Measurements from ENCODE around the gene PABPN1. TPM values are rescaled to one million over a fixed set of nuclear protein-coding genes. Genes with fewer than 3 reads are reported as not detected.

PABPN1 gene
- total and polyA plus RNA-seq, 9 of the 15 experiments (the other 6 are each of a cell fraction or from before 2014, with no cell fraction given) = 32.6 to 388 (median 178) TPM

DNA sequence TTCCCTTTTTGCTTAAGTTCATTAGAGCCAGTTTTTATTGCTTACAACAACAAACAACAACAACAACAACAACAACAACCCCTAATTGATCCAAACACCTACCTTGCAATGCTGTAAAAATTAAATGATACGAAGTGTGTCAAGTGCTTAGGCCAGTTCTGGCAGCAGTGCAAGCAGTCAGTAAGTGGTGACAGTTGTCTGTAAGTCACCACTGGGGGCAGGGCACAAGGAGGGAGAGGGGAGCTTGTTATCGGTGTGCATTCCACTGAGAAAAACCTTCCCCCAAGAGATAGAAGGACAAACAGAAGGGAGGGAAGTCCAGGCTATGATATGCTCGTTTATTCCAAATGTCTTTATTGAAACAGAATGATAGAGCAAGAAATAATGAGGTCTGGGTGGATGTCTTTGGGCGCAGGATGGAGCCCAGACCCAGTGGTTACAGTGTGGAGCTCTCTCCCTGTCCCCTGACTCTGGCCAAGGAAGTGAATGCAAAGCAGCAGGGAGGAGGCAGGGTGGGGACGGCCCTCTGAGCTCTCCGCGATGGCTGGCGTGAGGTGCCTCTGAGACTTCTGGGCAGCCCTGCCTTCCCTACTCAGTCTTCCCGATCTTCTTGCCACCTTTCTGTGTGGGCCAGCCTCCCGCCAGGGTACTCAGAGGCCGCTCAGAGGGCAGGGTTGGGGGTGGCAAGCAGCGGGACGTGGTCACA lies 24.9 kb downstream of the PABPN1 start (continued):
- TF ChIP-seq, protein P1, sequence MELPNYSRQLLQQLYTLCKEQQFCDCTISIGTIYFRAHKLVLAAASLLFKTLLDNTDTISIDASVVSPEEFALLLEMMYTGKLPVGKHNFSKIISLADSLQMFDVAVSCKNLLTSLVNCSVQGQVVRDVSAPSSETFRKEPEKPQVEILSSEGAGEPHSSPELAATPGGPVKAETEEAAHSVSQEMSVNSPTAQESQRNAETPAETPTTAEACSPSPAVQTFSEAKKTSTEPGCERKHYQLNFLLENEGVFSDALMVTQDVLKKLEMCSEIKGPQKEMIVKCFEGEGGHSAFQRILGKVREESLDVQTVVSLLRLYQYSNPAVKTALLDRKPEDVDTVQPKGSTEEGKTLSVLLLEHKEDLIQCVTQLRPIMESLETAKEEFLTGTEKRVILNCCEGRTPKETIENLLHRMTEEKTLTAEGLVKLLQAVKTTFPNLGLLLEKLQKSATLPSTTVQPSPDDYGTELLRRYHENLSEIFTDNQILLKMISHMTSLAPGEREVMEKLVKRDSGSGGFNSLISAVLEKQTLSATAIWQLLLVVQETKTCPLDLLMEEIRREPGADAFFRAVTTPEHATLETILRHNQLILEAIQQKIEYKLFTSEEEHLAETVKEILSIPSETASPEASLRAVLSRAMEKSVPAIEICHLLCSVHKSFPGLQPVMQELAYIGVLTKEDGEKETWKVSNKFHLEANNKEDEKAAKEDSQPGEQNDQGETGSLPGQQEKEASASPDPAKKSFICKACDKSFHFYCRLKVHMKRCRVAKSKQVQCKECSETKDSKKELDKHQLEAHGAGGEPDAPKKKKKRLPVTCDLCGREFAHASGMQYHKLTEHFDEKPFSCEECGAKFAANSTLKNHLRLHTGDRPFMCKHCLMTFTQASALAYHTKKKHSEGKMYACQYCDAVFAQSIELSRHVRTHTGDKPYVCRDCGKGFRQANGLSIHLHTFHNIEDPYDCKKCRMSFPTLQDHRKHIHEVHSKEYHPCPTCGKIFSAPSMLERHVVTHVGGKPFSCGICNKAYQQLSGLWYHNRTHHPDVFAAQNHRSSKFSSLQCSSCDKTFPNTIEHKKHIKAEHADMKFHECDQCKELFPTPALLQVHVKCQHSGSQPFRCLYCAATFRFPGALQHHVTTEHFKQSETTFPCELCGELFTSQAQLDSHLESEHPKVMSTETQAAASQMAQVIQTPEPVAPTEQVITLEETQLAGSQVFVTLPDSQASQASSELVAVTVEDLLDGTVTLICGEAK (IDR thresholded peaks at IDR 0.05) = 0 out of 2 replicates have a peak, but pooled peaks have one; percentile 21
- TF ChIP-seq, protein P1 (CRISPR knock-in tag; IDR thresholded peaks at IDR 0.05) = no peak
- TF ChIP-seq, protein P2, sequence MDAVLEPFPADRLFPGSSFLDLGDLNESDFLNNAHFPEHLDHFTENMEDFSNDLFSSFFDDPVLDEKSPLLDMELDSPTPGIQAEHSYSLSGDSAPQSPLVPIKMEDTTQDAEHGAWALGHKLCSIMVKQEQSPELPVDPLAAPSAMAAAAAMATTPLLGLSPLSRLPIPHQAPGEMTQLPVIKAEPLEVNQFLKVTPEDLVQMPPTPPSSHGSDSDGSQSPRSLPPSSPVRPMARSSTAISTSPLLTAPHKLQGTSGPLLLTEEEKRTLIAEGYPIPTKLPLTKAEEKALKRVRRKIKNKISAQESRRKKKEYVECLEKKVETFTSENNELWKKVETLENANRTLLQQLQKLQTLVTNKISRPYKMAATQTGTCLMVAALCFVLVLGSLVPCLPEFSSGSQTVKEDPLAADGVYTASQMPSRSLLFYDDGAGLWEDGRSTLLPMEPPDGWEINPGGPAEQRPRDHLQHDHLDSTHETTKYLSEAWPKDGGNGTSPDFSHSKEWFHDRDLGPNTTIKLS (IDR thresholded peaks at IDR 0.05; ENCODE audit: borderline replicate concordance, low read depth) = no peak
- TF ChIP-seq POLR2G (IDR thresholded peaks at IDR 0.05; ENCODE audit: low read depth, low read length) (no peak), ARID1B (IDR thresholded peaks at IDR 0.05) (0 out of 2 replicates have a peak, but pooled peaks have one; percentile 38), CTBP1 (IDR thresholded peaks at IDR 0.05; ENCODE audit: borderline replicate concordance) (peak; percentile 23; the same call in 1 of the 2 replicates), HDAC1 (IDR thresholded peaks at IDR 0.05) (0 out of 4 replicates have a peak, but pooled peaks of 1 of the 2 experiments have one; percentile 17), DPF2 (IDR thresholded peaks at IDR 0.05) (0 out of 2 replicates have a peak, but pooled peaks have one; percentile 24), KAT8 (IDR thresholded peaks at IDR 0.05; ENCODE audit: low read depth) (no peak), HMG20A (CRISPR knock-in tag; conservative IDR thresholded peaks at IDR 0.05) (no peak), SETDB1 (IDR thresholded peaks at IDR 0.05; ENCODE audit: low read length) (no peak), MEIS2 (IDR thresholded peaks at IDR 0.05; ENCODE audit: partially characterized antibody) (peak; percentile 45), TEAD4 (IDR thresholded peaks at IDR 0.05; ENCODE audit: low read length) (peak; percentile 43; the same call in 1 of the 2 replicates), TEAD4 (CRISPR knock-in tag; IDR thresholded peaks at IDR 0.05; ENCODE audit: borderline replicate concordance) (no peak)
- TF ChIP-seq, protein P3, sequence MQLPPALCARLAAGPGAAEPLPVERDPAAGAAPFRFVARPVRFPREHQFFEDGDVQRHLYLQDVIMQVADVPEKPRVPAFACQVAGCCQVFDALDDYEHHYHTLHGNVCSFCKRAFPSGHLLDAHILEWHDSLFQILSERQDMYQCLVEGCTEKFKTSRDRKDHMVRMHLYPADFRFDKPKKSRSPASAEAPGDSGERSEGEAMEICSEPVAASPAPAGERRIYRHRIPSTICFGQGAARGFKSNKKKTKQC (CRISPR knock-in tag; IDR thresholded peaks at IDR 0.05) = no peak
- TF ChIP-seq, protein P4, sequence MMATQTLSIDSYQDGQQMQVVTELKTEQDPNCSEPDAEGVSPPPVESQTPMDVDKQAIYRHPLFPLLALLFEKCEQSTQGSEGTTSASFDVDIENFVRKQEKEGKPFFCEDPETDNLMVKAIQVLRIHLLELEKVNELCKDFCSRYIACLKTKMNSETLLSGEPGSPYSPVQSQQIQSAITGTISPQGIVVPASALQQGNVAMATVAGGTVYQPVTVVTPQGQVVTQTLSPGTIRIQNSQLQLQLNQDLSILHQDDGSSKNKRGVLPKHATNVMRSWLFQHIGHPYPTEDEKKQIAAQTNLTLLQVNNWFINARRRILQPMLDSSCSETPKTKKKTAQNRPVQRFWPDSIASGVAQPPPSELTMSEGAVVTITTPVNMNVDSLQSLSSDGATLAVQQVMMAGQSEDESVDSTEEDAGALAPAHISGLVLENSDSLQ (IDR thresholded peaks at IDR 0.05) = peak; percentile 53; the same call in 1 of the 2 replicates

Measured in K562 (cell line).